Muscle of leg (tissue), 11 donors: ENCODE data around the gene TNRC6A. TPM values are rescaled to one million over a fixed set of nuclear protein-coding genes. Genes with fewer than 3 reads are reported as not detected.
"Not testable (repeated sequence)": the region's sequence is repeated elsewhere in the genome, so short reads cannot be mapped to it uniquely, and the experiment has no call there.

Experiments used
- DNase-seq: peaks from one replicate; pipeline ENCODE4 v3.0.0; 2013
- H3K27ac ChIP-seq: one replicate; pipeline ENCODE4 v1.5.1; 2013; ENCODE audit warnings: mild to moderate bottlenecking, low read length, control low read depth
- H3K27me3 ChIP-seq: one replicate; pipeline ENCODE4 v1.6.1; 2013; ENCODE audit warnings: low read length; ENCODE audit not compliant: control insufficient read depth, insufficient read depth
- H3K36me3 ChIP-seq: one replicate; pipeline ENCODE4 v1.6.1; 2013; ENCODE audit warnings: low read length; ENCODE audit not compliant: control insufficient read depth, insufficient read depth
- H3K4me1 ChIP-seq: one replicate; pipeline ENCODE4 v1.6.1; 2013; ENCODE audit warnings: low read length; ENCODE audit not compliant: control insufficient read depth, insufficient read depth
- H3K4me3 ChIP-seq: one replicate; pipeline ENCODE4 v1.5.1; 2013; ENCODE audit warnings: low read length, control low read depth
- H3K9me3 ChIP-seq: replicated peaks from 2 replicates; pipeline ENCODE4 v1.6.1; 2013; ENCODE audit warnings: low read depth, low read length; ENCODE audit not compliant: control insufficient read depth
- WGBS: methylation state at CpG from one replicate; pipeline ENCODE4 v1.1.5; 2013; ENCODE audit warnings: missing lambda C conversion rate; ENCODE audit not compliant: insufficient coverage; 5-methylcytosine and 5-hydroxymethylcytosine counted together
- polyA plus RNA-seq, 8 donors: library from polyadenylated mRNA; unstranded; fragments of 120-200 nt; gene quantifications; one replicate each; pipeline versions ENCODE4 v1.2.1 to v1.2.3, GENCODE V29; 2013; ENCODE audit warnings: inconsistent platforms in 1 of 8, low replicate concordance in 1 of 8; ENCODE audit not compliant: insufficient read length in 8 of 8, insufficient read depth in 1 of 8
- total RNA-seq: library from RNA; stranded (reverse); fragments of 120-200 nt; gene quantifications from one replicate; pipeline ENCODE4 v1.2.4, GENCODE V29; 2013

The TNRC6A gene
- total and polyA plus RNA-seq, 9 donors, result 23.6 to 34.7 (median 28.4) TPM

DNA sequence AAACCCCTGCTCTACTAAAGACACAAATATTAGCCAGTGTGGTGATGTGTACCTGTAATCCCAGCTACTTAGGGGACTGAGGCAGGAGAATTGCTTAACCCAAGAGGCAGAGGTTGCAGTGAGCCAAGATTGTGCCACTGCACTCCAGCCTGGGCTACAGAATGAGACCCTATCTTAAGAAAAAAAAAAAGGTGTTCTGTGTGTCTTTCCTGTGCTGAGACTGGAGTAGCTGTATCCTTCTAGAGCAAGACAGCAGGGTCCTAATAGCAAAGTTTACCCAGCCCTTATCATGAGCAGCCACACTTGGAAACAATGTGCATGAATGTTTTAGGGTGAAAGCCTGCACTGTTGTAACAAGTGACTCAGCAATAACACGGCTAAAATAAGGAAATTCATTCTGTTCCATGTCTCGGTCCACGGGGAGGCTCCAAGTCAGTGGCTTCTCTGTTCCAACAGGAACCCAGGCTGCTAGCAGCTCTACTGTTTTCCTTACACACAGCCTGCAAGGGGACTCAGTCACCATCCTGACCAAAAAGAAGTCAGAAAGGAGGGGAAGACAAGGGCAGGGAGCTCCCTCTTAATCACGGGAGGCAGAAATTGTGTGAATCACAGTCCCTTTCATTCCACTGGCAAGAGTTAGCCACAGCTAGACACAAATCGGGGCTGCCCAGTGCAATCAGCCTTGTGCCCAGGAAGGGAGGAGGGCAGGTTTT lies 109.3 kb downstream of the TNRC6A start:
- no peak for DNase-seq
- Histone ChIP-seq H3K27ac (no peak overlapping the region), H3K36me3 (no peaks in the 10 kb centered on the region), H3K27me3 (no peaks in the 10 kb centered on the region), H3K9me3 (no peaks in the 10 kb centered on the region), H3K4me1 (no peaks in the 10 kb centered on the region), H3K4me3 (no peak overlapping the region)
- WGBS, result 0% methylated on average over 1 of the region's 5 CpGs

- H3K9me3 ChIP-seq, result no peaks in the 10 kb centered on the region
- H3K36me3 ChIP-seq, result no peaks in the 10 kb centered on the region
- no peaks in the 10 kb centered on the region for H3K4me1 ChIP-seq
- WGBS, result 91% methylated on average over 4 of the region's 7 CpGs
- H3K27me3 ChIP-seq, result no peaks in the 10 kb centered on the region
- no peak overlapping the region for H3K27ac ChIP-seq
- DNase-seq, result no peak
- H3K4me3 ChIP-seq, result no peak overlapping the region
These were observed 110.0 kb downstream of the TNRC6A start for GRCh38 chr16:24839347-24839972.

DNA sequence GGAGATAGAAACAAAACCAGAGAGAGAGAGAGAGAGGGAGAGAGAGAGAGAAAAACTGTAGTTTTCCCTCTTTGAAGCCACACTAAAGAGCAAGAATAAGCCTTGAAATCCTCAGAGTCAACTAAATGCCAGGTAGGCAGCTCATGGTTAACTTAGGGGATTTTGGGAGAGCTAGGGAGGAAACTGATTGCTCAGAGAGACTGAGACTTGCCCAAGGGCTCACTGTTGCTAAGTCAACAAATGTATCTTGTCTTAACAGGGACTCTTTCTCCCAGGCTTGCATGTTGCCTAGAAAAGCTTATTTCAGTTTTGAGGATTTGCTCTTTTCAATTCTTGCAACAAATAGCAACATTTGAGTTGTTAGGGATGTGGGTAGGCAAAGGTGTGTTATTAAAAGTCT lies 111.8 kb downstream of the TNRC6A start:
- no peaks in the 10 kb centered on the region for H3K9me3 ChIP-seq
- H3K27me3 ChIP-seq, result no peaks in the 10 kb centered on the region
- no peak overlapping the region for H3K27ac ChIP-seq
- no peak for DNase-seq
- H3K36me3 ChIP-seq, result no peaks in the 10 kb centered on the region
- H3K4me1 ChIP-seq, result no peaks in the 10 kb centered on the region
- H3K4me3 ChIP-seq, result no peak overlapping the region

GRCh38 chr16:24844101-24845030 lies 114.9 kb downstream of the TNRC6A start:
- H3K9me3 ChIP-seq, result no peaks in the 10 kb centered on the region
- no peaks in the 10 kb centered on the region for H3K27me3 ChIP-seq
- WGBS, result 68% methylated on average over 11 of the region's 17 CpGs
- no peak overlapping the region for H3K27ac ChIP-seq
- no peak overlapping the region for H3K4me3 ChIP-seq
- no peaks in the 10 kb centered on the region for H3K4me1 ChIP-seq
- no peaks in the 10 kb centered on the region for H3K36me3 ChIP-seq
- DNase-seq, result no peak

GRCh38 chr16:24845031-24845365 lies 115.5 kb downstream of the TNRC6A start:
- 92% methylated on average over 2 of the region's 2 CpGs for WGBS
- not testable (repeated sequence) for H3K27ac ChIP-seq, H3K27me3 ChIP-seq, H3K36me3 ChIP-seq, DNase-seq, H3K9me3 ChIP-seq, H3K4me1 ChIP-seq, H3K4me3 ChIP-seq

DNA sequence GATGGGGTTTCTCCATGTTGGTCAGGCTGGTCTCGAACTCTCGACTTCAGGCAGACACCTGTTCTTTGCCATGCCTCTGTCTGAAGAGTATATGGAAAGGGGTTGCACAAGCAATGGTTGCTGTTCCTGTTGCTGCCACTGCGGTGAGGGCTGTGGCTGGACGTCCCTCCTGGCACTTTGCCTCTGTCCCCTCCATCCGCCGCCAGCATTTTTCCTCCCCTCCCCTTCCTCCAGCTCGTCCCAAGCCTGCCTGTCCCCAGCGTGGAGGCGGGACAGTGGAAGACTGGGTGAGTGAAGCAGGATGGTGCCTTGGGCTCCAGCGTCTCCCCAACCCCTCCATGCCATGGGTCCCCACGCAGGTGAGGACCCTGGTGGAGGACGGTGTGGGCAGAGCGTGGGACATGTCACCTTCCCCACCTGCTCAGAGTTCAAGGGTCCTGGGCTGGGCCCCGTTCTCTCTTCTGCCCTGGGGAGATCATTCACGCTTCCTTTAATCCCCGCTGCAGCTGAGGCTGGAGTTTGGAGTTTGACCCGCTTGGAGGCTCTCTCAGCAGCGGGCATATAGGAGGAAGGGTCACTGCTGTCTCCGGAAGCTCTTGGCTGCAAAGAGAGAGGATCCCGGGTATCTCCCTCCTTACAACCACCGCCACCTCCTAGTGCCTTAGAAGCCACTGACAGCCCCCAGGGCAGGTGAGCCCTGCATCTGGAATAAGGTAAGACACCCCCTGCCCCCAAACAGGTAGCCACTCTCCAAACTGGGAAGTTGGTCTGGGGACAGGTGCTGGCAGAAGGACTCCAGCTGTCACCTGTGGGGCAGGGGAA lies 116.5 kb downstream of the TNRC6A start, which contains the start of gene SLC5A11:
Gene SLC5A11, plus strand, starts transcription at position 238 of the 822 bp plus-strand sequence. CDS start 12,681 bp downstream, outside the sequence.
- H3K27me3 ChIP-seq, result no peaks in the 10 kb centered on the region
- no peak for DNase-seq
- no peaks in the 10 kb centered on the region for H3K4me1 ChIP-seq
- no peaks in the 10 kb centered on the region for H3K36me3 ChIP-seq
- no peaks in the 10 kb centered on the region for H3K9me3 ChIP-seq
- WGBS, result 69% methylated on average over 5 of the region's 21 CpGs
- no peak within 1 kb of the TSS for H3K4me3 ChIP-seq
- no peak within 1 kb of the TSS for H3K27ac ChIP-seq

DNA sequence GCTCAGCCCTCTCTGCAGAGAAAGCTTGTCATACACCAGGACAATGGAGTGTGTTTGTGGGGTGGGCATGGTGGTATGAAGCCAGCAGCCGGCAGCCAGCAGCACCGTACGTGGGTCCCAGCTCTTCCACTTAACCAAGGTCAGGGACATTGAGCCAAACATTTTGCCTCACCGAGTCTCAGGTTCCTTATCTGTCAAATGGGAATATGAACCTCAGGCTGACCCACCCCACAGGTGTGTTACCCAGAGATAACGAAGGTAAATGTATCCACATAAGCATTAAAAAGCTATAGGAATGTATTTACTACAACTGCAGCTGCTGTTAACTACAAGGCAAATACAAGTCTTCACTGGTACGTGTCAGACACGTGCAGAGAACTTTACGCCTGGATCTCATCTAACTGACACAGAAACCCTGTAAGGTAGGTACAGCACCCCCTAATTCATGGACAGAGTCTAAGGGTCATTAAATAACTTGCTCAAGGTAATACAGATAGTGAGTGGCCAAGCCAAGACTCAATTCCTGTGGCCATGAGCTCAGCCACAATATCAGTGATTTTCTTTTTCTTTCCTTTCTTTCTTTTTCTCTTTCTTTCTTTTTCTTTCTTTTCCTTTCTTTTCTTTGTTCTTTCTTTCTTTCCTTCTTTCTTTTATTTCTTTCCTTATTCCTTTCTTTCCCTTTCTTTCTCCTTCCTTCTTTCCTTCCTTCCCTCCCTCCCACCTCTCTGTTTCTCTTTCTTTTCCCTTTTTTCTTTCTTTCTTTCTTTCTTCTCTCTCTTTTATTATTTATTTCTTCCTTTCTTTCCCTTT lies 117.3 kb downstream of the TNRC6A start:
- no CpG with 5 or more reads among the region's 8 CpGs for whole genome bisulfite sequencing
- H3K27ac ChIP-seq, result no peak overlapping the region

GRCh38 chr16:24847358-24847664 lies 117.9 kb downstream of the TNRC6A start:
- Histone ChIP-seq H3K27ac (no peak overlapping the region), H3K4me3 (no peak overlapping the region), H3K4me1 (no peaks in the 10 kb centered on the region), H3K36me3 (no peaks in the 10 kb centered on the region), H3K27me3 (no peaks in the 10 kb centered on the region), H3K9me3 (no peaks in the 10 kb centered on the region)
- no peak for DNase-seq
- 90% methylated on average over 2 of the region's 3 CpGs for WGBS

More for the DNA sequence above, 117.3 kb downstream of the TNRC6A start:
- Histone ChIP-seq H3K9me3 (no peaks in the 10 kb centered on the region), H3K36me3 (no peaks in the 10 kb centered on the region), H3K4me1 (no peaks in the 10 kb centered on the region), H3K27me3 (no peaks in the 10 kb centered on the region), H3K4me3 (no peak overlapping the region)
- DNase-seq, result no peak

- Histone ChIP-seq H3K27ac (no peak overlapping the region), H3K36me3 (no peaks in the 10 kb centered on the region), H3K27me3 (no peaks in the 10 kb centered on the region), H3K4me3 (no peak overlapping the region), H3K4me1 (no peaks in the 10 kb centered on the region), H3K9me3 (no peaks in the 10 kb centered on the region)
- no peak for DNase-seq
- WGBS, result 72% methylated on average over 3 of the region's 5 CpGs
These were observed 118.6 kb downstream of the TNRC6A start for GRCh38 chr16:24848065-24848464.
